ENCODE results near the gene KIAA1549.

KIAA1549 gene

GRCh38 chr7:138784692-138785091, 196.5 kb downstream of the KIAA1549 start:
- H3K27ac Mint-ChIP-seq, result no peak overlapping the region
- peaks cover 1% of the 10 kb centered on the region for H3K36me3 Mint-ChIP-seq
- H3K4me1 Mint-ChIP-seq, result no peaks in the 10 kb centered on the region
- no peak overlapping the region for H3K4me3 Mint-ChIP-seq
- H3K9me3 Mint-ChIP-seq, result peaks cover 7% of the 10 kb centered on the region
- no peak for ATAC-seq (ENCODE audit: low read depth)
- peaks cover 7% of the 10 kb centered on the region for H3K27me3 Mint-ChIP-seq
- DNase-seq (ENCODE audit: low spot score in 2 of 2), result no peak

Data from memory B cell (primary cell).